Neural crest cell (in vitro differentiated cells): ENCODE results near the gene COL25A1. TPM values are rescaled to one million over a fixed set of nuclear protein-coding genes. Genes with fewer than 3 reads are reported as not detected.
"Not testable (repeated sequence)": the region's sequence is repeated elsewhere in the genome, so short reads cannot be mapped to it uniquely, and the experiment has no call there.

ENCODE experiments used
- DNase-seq: peaks from one replicate; pipeline ENCODE4 v3.0.0; 2021; ENCODE audit warnings: low read depth, mixed read lengths, low spot score
- H3K27ac Mint-ChIP-seq: one replicate; pipeline ENCODE4 v1.8.0; 2021; ENCODE audit warnings: mild to moderate bottlenecking, mixed read lengths; ENCODE audit not compliant: unreplicated experiment
- H3K27me3 Mint-ChIP-seq: 2 replicates; pipeline ENCODE4 v1.8.0; 2021; ENCODE audit warnings: low read depth, mild to moderate bottlenecking, mixed read lengths
- H3K36me3 Mint-ChIP-seq: 2 replicates; pipeline ENCODE4 v1.8.0; 2021; ENCODE audit warnings: low read depth, mild to moderate bottlenecking, mixed read lengths
- H3K4me1 Mint-ChIP-seq: 2 replicates; pipeline ENCODE4 v1.8.0; 2021; ENCODE audit warnings: mixed read lengths
- H3K4me3 Mint-ChIP-seq: one replicate; pipeline ENCODE4 v1.8.0; 2021; ENCODE audit warnings: mild to moderate bottlenecking, mixed read lengths
- H3K9me3 Mint-ChIP-seq: 2 replicates; pipeline ENCODE4 v1.8.0; 2021; ENCODE audit warnings: mixed read lengths
- CTCF ChIP-seq: fragments of 200-600 bp; sonication (generic); conservative IDR thresholded peaks from 2 replicates; pipeline ENCODE4 v1.5.0; 2021; ENCODE audit warnings: antibody characterized with exemption, mild to moderate bottlenecking
- total RNA-seq: library from RNA; stranded (reverse); gene quantifications from 2 replicates; pipeline ENCODE4 v1.2.1, GENCODE V29; 2021

COL25A1 gene
- total RNA-seq, 1 donor from 2014 or later = 39.3 TPM

- peaks cover 12% of the 10 kb centered on the region for H3K4me1 Mint-ChIP-seq
- H3K27ac Mint-ChIP-seq = no peak overlapping the region
These were observed 272.5 kb downstream of the COL25A1 start for GRCh38 chr4:109029987-109030386.

GRCh38 chr4:109027016-109027500 is 275.4 kb downstream of the COL25A1 start:
- no peak overlapping the region for H3K4me3 Mint-ChIP-seq
- peaks cover 10% of the 10 kb centered on the region for H3K36me3 Mint-ChIP-seq
- H3K27ac Mint-ChIP-seq = no peak overlapping the region
- peaks cover 5% of the 10 kb centered on the region for H3K9me3 Mint-ChIP-seq
- no peaks in the 10 kb centered on the region for H3K27me3 Mint-ChIP-seq
- peaks cover 4% of the 10 kb centered on the region for H3K4me1 Mint-ChIP-seq
- DNase-seq = no peak
- no peak for TF ChIP-seq CTCF

More at GRCh38 chr4:109029987-109030386, 272.5 kb downstream of the COL25A1 start:
- DNase-seq = no peak
- Mint-ChIP-seq H3K9me3 (no peaks in the 10 kb centered on the region), H3K36me3 (peaks cover 3% of the 10 kb centered on the region), H3K27me3 (no peaks in the 10 kb centered on the region), H3K4me3 (no peak overlapping the region)
- no peak for TF ChIP-seq CTCF

GRCh38 chr4:109026588-109026987 is 275.9 kb downstream of the COL25A1 start:
- TF ChIP-seq CTCF = no peak
- H3K4me3 Mint-ChIP-seq = no peak overlapping the region

GRCh38 chr4:109025471-109026076 is 276.9 kb downstream of the COL25A1 start:
- TF ChIP-seq CTCF = no peak
- no peak for DNase-seq
- Mint-ChIP-seq H3K36me3 (peaks cover 17% of the 10 kb centered on the region), H3K4me1 (peaks cover 4% of the 10 kb centered on the region), H3K27me3 (no peaks in the 10 kb centered on the region), H3K27ac (no peak overlapping the region), H3K4me3 (no peak overlapping the region), H3K9me3 (peaks cover 11% of the 10 kb centered on the region)

More at GRCh38 chr4:109026588-109026987, 275.9 kb downstream of the COL25A1 start:
- H3K4me1 Mint-ChIP-seq = peaks cover 4% of the 10 kb centered on the region
- H3K9me3 Mint-ChIP-seq = peaks cover 7% of the 10 kb centered on the region
- no peak for DNase-seq
- H3K27ac Mint-ChIP-seq = no peak overlapping the region
- H3K27me3 Mint-ChIP-seq = no peaks in the 10 kb centered on the region
- H3K36me3 Mint-ChIP-seq = peaks cover 11% of the 10 kb centered on the region

GRCh38 chr4:109022961-109023360 is 279.5 kb downstream of the COL25A1 start:
- Mint-ChIP-seq H3K36me3 (peaks cover 17% of the 10 kb centered on the region), H3K4me3 (no peak overlapping the region), H3K27me3 (no peaks in the 10 kb centered on the region), H3K9me3 (peaks cover 11% of the 10 kb centered on the region), H3K4me1 (peaks cover 4% of the 10 kb centered on the region), H3K27ac (no peak overlapping the region)
- TF ChIP-seq CTCF = no peak
- no peak for DNase-seq

GRCh38 chr4:109021630-109022029 is 280.8 kb downstream of the COL25A1 start:
- H3K36me3 Mint-ChIP-seq = peaks cover 17% of the 10 kb centered on the region
- not testable (repeated sequence) for H3K4me1 Mint-ChIP-seq, H3K27ac Mint-ChIP-seq, H3K27me3 Mint-ChIP-seq, DNase-seq, H3K4me3 Mint-ChIP-seq
- peaks cover 11% of the 10 kb centered on the region for H3K9me3 Mint-ChIP-seq
